Prostate gland (tissue), 2 donors: ENCODE results near the gene PEX6.

Experiments
- POLR2AphosphoS5 ChIP-seq: sonication (generic); formaldehyde crosslinking; IDR thresholded peaks from one replicate; pipeline ENCODE4 v1.6.1; 2017; ENCODE audit warnings: antibody characterized with exemption
- TF ChIP-seq, protein P1 (sequence below), 4 experiments: fragments of 200-600 bp in 2 of 4; fragments of 450-650 bp in 2 of 4; sonication (generic) in 2 of 4; IDR thresholded peaks; 1 replicate in 3 of 4; 2 replicates in 1 of 4; pipeline ENCODE4 v1.5.1; 2016 to 2019; ENCODE audit warnings: antibody characterized with exemption in 4 of 4, mild to moderate bottlenecking in 2 of 4, moderate library complexity in 2 of 4

- no peak for TF ChIP-seq POLR2AphosphoS5
- TF ChIP-seq, protein P1, sequence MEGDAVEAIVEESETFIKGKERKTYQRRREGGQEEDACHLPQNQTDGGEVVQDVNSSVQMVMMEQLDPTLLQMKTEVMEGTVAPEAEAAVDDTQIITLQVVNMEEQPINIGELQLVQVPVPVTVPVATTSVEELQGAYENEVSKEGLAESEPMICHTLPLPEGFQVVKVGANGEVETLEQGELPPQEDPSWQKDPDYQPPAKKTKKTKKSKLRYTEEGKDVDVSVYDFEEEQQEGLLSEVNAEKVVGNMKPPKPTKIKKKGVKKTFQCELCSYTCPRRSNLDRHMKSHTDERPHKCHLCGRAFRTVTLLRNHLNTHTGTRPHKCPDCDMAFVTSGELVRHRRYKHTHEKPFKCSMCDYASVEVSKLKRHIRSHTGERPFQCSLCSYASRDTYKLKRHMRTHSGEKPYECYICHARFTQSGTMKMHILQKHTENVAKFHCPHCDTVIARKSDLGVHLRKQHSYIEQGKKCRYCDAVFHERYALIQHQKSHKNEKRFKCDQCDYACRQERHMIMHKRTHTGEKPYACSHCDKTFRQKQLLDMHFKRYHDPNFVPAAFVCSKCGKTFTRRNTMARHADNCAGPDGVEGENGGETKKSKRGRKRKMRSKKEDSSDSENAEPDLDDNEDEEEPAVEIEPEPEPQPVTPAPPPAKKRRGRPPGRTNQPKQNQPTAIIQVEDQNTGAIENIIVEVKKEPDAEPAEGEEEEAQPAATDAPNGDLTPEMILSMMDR (IDR thresholded peaks at IDR 0.05): no peak
These were observed 19.1 kb downstream of the PEX6 start for GRCh38 chr6:42959917-42960242.
